AG08395 (cell line): Measurements from ENCODE around the gene ROPN1B.

Experiments
- DNase-seq: peaks from one replicate; pipeline ENCODE4 v3.0.0; 2012; ENCODE audit warnings: mixed read lengths, low spot score

ROPN1B gene

DNA sequence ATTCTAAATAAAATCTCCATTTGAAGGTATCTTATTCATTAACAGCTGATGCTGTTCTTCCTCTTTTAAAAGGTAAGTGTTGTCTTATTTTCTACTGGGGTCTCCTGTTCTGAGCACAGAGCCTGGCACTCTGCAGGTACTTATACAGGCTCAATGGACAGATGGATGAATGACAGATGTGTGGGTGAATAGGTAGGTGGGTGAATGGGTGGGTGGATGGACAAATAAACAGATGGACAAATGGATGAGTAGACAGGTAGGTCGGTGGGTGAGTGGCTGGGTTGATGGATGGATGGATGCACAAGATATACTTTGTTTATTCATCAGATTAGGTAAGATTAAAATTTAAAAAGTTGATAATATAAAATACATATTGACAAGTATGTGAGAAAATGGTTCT, 61.5 kb downstream of the ROPN1B start:
- DNase-seq = no peak

GRCh38 chr3:126031981-126032471, 63.0 kb downstream of the ROPN1B start:
- no peak for DNase-seq
